HepG2 (cell line): ENCODE measurements around the gene NCAPD2. TPM values are rescaled to one million over a fixed set of nuclear protein-coding genes. Genes with fewer than 3 reads are reported as not detected.

Experiments used
- ATAD3A ChIP-seq: sonication (generic); formaldehyde crosslinking; IDR thresholded peaks from 2 replicates; pipeline ENCODE4 v1.4.0; 2020; ENCODE audit warnings: missing genetic modification reagents
- MAF1 ChIP-seq: sonication (generic); formaldehyde crosslinking; IDR thresholded peaks from 2 replicates; pipeline ENCODE4 v1.5.0; 2020; ENCODE audit warnings: missing genetic modification reagents, borderline replicate concordance
- NFE2L1 ChIP-seq: sonication (generic); formaldehyde crosslinking; IDR thresholded peaks from 2 replicates; pipeline ENCODE4 v1.4.0; 2020; ENCODE audit warnings: missing genetic modification reagents, mild to moderate bottlenecking, borderline replicate concordance
- SALL2 ChIP-seq: sonication (generic); formaldehyde crosslinking; IDR thresholded peaks from 2 replicates; pipeline ENCODE4 v1.8.1; 2023; ENCODE audit warnings: mild to moderate bottlenecking, missing genetic modification reagents, inconsistent platforms
- SP4 ChIP-seq: sonication (generic); formaldehyde crosslinking; IDR thresholded peaks from 2 replicates; pipeline ENCODE4 v1.8.1; 2023; ENCODE audit warnings: mild to moderate bottlenecking, missing genetic modification reagents
- ZNF33B ChIP-seq: sonication (generic); formaldehyde crosslinking; IDR thresholded peaks from 2 replicates; pipeline ENCODE4 v1.5.1; 2020; ENCODE audit warnings: mild to moderate bottlenecking, missing genetic modification reagents
- polyA plus RNA-seq, 8 experiments: library from polyadenylated mRNA; depleted of rRNA in 3 of 8; stranded (reverse) in 7 of 8; unstranded in 1 of 8; fragments of >200 nt; fragmentation: Illumina TruSeq in 4 of 8; extraction: Trizol in 4 of 8; gene quantifications; 2 replicates each; pipeline versions ENCODE4 v1.2.1 to v1.2.3, GENCODE V29; 2011 to 2016; ENCODE audit warnings: low read depth in 4 of 8, missing spikeins in 1 of 8, mixed read lengths in 1 of 8; ENCODE audit not compliant: insufficient read depth in 1 of 8
- total RNA-seq, 5 experiments: library from RNA; depleted of rRNA; stranded (reverse); fragments of >200 nt; fragmentation: Illumina TruSeq; extraction: Trizol; gene quantifications; 2 replicates each; pipeline ENCODE4 v1.2.3, GENCODE V29; 2016; ENCODE audit warnings: low read depth in 1 of 5
- TF ChIP-seq, protein P1 (sequence below): sonication (generic); formaldehyde crosslinking; IDR thresholded peaks from 2 replicates; pipeline ENCODE4 v1.5.1; 2020; ENCODE audit warnings: mild to moderate bottlenecking, missing genetic modification reagents
- TF ChIP-seq, protein P2 (sequence below): sonication (generic); formaldehyde crosslinking; conservative IDR thresholded peaks from 2 replicates; pipeline ENCODE4 v1.8.0; 2022; ENCODE audit warnings: missing genetic modification reagents

NCAPD2 gene
- total and polyA plus RNA-seq, 2 of the 13 experiments (the other 11 are each of a cell fraction or from before 2014, with no cell fraction given): 51.1 to 65.6 TPM

DNA sequence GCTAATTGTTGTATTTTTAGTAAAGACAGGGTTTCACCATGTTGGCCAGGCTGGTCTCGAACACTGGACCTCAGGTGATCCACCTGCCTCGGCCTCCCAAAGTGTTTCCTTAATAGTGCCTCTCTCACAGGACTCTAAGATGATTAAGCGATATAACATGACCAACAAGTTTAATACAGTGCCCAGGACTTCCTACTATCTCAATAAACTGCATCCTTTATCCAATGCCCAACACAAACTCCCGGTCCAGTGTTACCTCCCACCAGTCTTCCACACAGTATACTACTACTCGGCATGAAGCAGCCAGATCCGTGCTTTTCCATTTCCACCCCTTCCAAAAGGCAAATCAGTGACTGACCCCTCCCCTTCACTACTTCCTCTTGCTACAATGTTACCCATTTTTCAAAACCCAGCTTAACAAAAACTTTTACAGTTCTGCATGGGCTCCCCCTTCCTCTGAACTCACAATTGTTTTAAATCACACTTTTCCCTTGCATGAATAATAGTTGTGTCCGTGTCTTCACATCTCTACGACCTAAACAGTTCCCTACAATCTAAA is 73.3 kb downstream of the NCAPD2 start (continued):
- TF ChIP-seq, protein P1, sequence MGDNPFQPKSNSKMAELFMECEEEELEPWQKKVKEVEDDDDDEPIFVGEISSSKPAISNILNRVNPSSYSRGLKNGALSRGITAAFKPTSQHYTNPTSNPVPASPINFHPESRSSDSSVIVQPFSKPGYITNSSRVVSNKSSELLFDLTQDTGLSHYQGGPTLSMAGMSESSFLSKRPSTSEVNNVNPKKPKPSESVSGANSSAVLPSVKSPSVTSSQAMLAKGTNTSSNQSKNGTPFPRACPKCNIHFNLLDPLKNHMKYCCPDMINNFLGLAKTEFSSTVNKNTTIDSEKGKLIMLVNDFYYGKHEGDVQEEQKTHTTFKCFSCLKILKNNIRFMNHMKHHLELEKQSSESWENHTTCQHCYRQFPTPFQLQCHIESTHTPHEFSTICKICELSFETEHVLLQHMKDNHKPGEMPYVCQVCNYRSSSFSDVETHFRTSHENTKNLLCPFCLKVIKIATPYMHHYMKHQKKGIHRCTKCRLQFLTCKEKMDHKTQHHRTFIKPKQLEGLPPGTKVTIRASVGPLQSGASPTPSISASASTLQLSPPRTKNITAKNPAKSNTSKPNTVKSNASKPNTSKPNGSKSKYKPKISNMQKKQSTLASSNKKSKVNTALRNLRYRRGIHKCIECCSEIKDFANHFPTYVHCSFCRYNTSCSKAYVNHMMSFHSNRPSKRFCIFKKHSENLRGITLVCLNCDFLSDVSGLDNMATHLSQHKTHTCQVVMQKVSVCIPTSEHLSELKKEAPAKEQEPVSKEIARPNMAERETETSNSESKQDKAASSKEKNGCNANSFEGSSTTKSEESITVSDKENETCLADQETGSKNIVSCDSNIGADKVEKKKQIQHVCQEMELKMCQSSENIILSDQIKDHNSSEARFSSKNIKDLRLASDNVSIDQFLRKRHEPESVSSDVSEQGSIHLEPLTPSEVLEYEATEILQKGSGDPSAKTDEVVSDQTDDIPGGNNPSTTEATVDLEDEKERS: no peak
- no peak for TF ChIP-seq SP4 (CRISPR knock-in tag)
- TF ChIP-seq ATAD3A (CRISPR knock-in tag): no peak
- no peak for TF ChIP-seq NFE2L1 (CRISPR knock-in tag)
- TF ChIP-seq, protein P2, sequence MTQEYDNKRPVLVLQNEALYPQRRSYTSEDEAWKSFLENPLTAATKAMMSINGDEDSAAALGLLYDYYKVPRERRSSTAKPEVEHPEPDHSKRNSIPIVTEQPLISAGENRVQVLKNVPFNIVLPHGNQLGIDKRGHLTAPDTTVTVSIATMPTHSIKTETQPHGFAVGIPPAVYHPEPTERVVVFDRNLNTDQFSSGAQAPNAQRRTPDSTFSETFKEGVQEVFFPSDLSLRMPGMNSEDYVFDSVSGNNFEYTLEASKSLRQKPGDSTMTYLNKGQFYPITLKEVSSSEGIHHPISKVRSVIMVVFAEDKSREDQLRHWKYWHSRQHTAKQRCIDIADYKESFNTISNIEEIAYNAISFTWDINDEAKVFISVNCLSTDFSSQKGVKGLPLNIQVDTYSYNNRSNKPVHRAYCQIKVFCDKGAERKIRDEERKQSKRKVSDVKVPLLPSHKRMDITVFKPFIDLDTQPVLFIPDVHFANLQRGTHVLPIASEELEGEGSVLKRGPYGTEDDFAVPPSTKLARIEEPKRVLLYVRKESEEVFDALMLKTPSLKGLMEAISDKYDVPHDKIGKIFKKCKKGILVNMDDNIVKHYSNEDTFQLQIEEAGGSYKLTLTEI (CRISPR knock-in tag): no peak
- no peak for TF ChIP-seq MAF1
- TF ChIP-seq ZNF33B (CRISPR knock-in tag): no peak
- TF ChIP-seq SALL2: peak; percentile 21; the same call in 1 of the 2 replicates
